Natural killer cell treated with Interleukin-12 subunit alpha and Interleukin-12 subunit beta and Interleukin-15 and Interleukin-18, amount 100 ng/mL, for 72 hours (primary cell): ENCODE measurements around the gene GPA33. TPM values are rescaled to one million over a fixed set of nuclear protein-coding genes. Genes with fewer than 3 reads are reported as not detected.

Source experiments
- ATAC-seq, 2 donors: fragments of 150-1000 bp; cut with Tn5 transposase in 1 of 2; sonication (Bioruptor Pico), chemical (Tn5 transposase) in 1 of 2; 2 replicates each; pipeline ENCODE4 v1.10.0; 2021
- DNase-seq: peaks from one replicate; pipeline ENCODE4 v3.0.0; 2022; ENCODE audit warnings: low spot score
- H3K27ac Mint-ChIP-seq, 2 donors: 1 replicate in 1 of 2; 2 replicates in 1 of 2; pipeline ENCODE4 v1.8.0; 2022; ENCODE audit warnings: mixed read lengths in 2 of 2, mild to moderate bottlenecking in 1 of 2, moderate library complexity in 1 of 2
- H3K27me3 Mint-ChIP-seq, 2 donors: 1 replicate in 1 of 2; 2 replicates in 1 of 2; pipeline ENCODE4 v1.8.0; 2022; ENCODE audit warnings: mixed read lengths in 2 of 2
- H3K36me3 Mint-ChIP-seq: one replicate; pipeline ENCODE4 v1.8.0; 2022; ENCODE audit warnings: mixed read lengths
- H3K4me1 Mint-ChIP-seq, 2 donors: 1 replicate in 1 of 2; 2 replicates in 1 of 2; pipeline ENCODE4 v1.8.0; 2022; ENCODE audit warnings: low read depth in 2 of 2, mixed read lengths in 2 of 2, mild to moderate bottlenecking in 1 of 2
- H3K4me3 Mint-ChIP-seq: one replicate; pipeline ENCODE4 v1.8.0; 2022; ENCODE audit warnings: mixed read lengths
- H3K9me3 Mint-ChIP-seq: 2 replicates; pipeline ENCODE4 v1.8.0; 2022; ENCODE audit warnings: mixed read lengths
- total RNA-seq, 2 donors: library from RNA; stranded (reverse); gene quantifications; one replicate each; pipeline ENCODE4 v1.2.3, GENCODE V29; 2022

GPA33 gene
- total RNA-seq, 2 donors from 2014 or later: not detected

GRCh38 chr1:167126811-167127210 is 36.6 kb upstream of the GPA33 start:
- peaks cover 3 to 4% of the 10 kb centered on the region in 2 donors for H3K4me1 Mint-ChIP-seq
- H3K27ac Mint-ChIP-seq: no peak overlapping the region
- DNase-seq (no peak), ATAC-seq (no peak)
- no peaks in the 10 kb centered on the region for H3K9me3 Mint-ChIP-seq
- no peak overlapping the region for H3K4me3 Mint-ChIP-seq
- H3K27me3 Mint-ChIP-seq: peaks cover 31 to 34% of the 10 kb centered on the region in 2 donors
- H3K36me3 Mint-ChIP-seq: no peaks in the 10 kb centered on the region

DNA sequence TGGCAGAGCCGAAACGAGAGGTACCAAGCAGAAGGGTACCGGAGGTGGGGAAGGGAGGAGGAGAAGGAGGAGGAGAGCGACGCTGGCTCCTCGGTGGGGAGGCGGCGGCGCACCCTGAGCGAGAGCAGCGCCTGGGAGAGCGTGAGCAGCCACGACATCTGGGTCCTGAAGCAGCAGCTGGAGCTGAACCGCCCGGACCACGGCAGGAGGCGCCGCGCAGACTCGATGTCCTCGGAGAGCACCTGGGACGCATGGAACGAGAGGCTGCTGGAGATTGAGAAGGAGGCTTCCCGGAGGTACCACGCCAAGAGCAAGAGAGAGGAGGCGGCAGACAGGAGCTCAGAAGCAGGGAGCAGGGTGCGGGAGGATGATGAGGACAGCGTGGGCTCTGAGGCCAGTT is 36.1 kb upstream of the GPA33 start:
- no peak for DNase-seq
- Mint-ChIP-seq H3K27ac (no peak overlapping the region), H3K4me1 (peaks cover 6 to 8% of the 10 kb centered on the region in 2 donors), H3K36me3 (no peaks in the 10 kb centered on the region), H3K27me3 (peaks cover 31 to 32% of the 10 kb centered on the region in 2 donors), H3K4me3 (no peak overlapping the region), H3K9me3 (no peaks in the 10 kb centered on the region)
- no peak for ATAC-seq

- H3K27me3 Mint-ChIP-seq: peaks cover 13 to 26% of the 10 kb centered on the region in 2 donors
- H3K27ac Mint-ChIP-seq: no peak overlapping the region
- H3K9me3 Mint-ChIP-seq: no peaks in the 10 kb centered on the region
- ATAC-seq (no peak), DNase-seq (no peak)
- peaks cover 10 to 11% of the 10 kb centered on the region in 2 donors for H3K4me1 Mint-ChIP-seq
- H3K4me3 Mint-ChIP-seq: no peak overlapping the region
- no peaks in the 10 kb centered on the region for H3K36me3 Mint-ChIP-seq
Measured at GRCh38 chr1:167122568-167122967, 32.4 kb upstream of the GPA33 start.

DNA sequence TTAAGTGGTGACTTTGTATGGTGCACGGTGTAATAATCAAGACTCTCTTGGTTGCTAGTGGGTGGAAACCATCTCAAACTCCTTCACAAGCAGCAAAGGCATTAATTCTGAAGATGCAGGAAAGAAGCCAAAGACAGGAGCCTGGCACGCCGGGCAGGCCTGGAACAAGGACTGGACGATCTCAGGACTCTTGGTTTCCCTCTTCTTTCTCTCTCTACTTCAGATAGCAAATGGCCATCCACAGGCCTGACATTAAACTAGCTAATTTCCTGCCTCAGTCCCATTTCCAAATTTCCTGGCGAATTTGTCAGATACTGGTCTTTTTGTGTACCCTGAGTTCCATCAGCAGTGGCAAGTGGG is 31.9 kb upstream of the GPA33 start:
- ATAC-seq (no peak), DNase-seq (no peak)
- Mint-ChIP-seq H3K36me3 (no peaks in the 10 kb centered on the region), H3K4me3 (peak overlapping the region; percentile 36), H3K27me3 (peaks cover 8 to 24% of the 10 kb centered on the region in 2 donors), H3K27ac (no peak overlapping the region), H3K4me1 (peaks cover 10 to 11% of the 10 kb centered on the region in 2 donors), H3K9me3 (no peaks in the 10 kb centered on the region)

DNA sequence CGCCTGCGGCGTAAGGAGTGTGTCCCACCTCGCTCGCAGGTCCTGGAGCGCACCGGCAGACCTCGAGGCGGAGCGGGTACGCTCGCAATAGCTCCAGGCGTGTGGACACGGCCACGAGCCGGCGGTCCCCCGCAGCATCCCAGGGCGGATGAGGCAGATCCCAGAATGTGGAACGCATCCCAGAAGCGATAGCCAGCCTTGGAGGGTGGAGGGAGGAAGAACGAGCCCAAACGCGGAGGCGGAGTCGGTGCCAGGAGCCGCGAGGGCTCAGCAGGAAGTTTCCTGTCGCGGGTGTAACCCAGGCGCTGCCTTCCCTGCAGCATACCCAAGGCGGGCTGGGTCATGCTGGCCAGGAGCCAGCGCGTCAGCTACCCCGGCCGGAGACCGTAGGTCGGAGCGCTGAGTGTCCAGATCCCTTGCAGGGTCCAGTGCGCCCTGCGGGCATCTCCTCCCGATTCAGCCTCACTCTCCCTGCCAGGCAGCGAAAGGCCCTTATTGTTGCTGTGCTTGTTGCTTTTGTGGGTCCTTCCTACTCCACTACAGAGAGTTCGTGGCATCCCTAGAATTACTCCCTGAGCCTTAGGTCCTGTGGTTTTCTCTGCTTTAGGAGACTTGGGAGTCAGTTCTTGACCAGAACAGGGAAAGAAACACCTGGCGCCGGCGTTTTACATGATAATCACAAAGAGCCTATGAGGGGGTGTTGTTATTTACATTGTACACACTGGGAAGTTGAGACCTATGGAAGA is 31.4 kb upstream of the GPA33 start:
- H3K4me3 Mint-ChIP-seq: peak overlapping the region; percentile 86
- peaks cover 6 to 21% of the 10 kb centered on the region in 2 donors for H3K27me3 Mint-ChIP-seq

GRCh38 chr1:167120899-167121298 is 30.7 kb upstream of the GPA33 start:
- H3K9me3 Mint-ChIP-seq: no peaks in the 10 kb centered on the region
- H3K36me3 Mint-ChIP-seq: no peaks in the 10 kb centered on the region
- H3K4me1 Mint-ChIP-seq: peaks cover 10 to 11% of the 10 kb centered on the region in 2 donors
- H3K4me3 Mint-ChIP-seq: peak overlapping the region; percentile 86
- DNase-seq: no peak
- no peak overlapping the region for H3K27ac Mint-ChIP-seq
- H3K27me3 Mint-ChIP-seq: peaks cover 0 to 16% of the 10 kb centered on the region in 2 donors
- no peak for ATAC-seq

More for the DNA sequence above, 31.4 kb upstream of the GPA33 start:
- Mint-ChIP-seq H3K9me3 (no peaks in the 10 kb centered on the region), H3K4me1 (peaks cover 10 to 11% of the 10 kb centered on the region in 2 donors), H3K27ac (no peak overlapping the region), H3K36me3 (no peaks in the 10 kb centered on the region)
- DNase-seq (no peak), ATAC-seq (peak; percentile 73 to 84)

DNA sequence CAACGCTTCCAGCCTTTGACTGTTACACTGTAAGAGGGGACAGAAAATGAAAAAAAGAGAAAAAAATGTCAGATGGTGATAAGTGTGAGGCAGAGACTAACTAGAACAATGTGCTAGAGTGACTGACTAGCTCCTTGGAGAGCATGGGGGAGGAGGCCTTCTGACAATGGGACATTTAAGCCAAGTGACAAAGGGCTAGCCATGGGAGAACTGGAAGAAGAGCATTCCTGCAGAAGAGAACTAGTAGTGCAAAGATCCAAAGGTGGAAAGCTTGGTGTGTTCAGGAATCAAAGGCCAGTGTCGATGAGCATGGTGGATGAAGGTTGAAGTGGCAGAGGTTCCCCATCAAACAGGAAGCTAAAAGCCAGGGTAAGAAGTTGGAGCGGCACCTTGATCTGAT is 29.5 kb upstream of the GPA33 start:
- no peak overlapping the region for H3K27ac Mint-ChIP-seq
- DNase-seq (no peak), ATAC-seq (no peak)
- H3K27me3 Mint-ChIP-seq: peaks cover 0 to 17% of the 10 kb centered on the region in 2 donors
- H3K4me3 Mint-ChIP-seq: no peak overlapping the region
- no peaks in the 10 kb centered on the region for H3K9me3 Mint-ChIP-seq
- no peaks in the 10 kb centered on the region for H3K36me3 Mint-ChIP-seq
- peaks cover 10 to 11% of the 10 kb centered on the region in 2 donors for H3K4me1 Mint-ChIP-seq

GRCh38 chr1:167118188-167118587 is 28.0 kb upstream of the GPA33 start:
- no peaks in the 10 kb centered on the region for H3K36me3 Mint-ChIP-seq
- H3K4me3 Mint-ChIP-seq: no peak overlapping the region
- DNase-seq (no peak), ATAC-seq (no peak)
- H3K27me3 Mint-ChIP-seq: peaks cover 0 to 19% of the 10 kb centered on the region in 2 donors
- H3K4me1 Mint-ChIP-seq: peaks cover 8 to 11% of the 10 kb centered on the region in 2 donors
- H3K9me3 Mint-ChIP-seq: no peaks in the 10 kb centered on the region
- no peak overlapping the region for H3K27ac Mint-ChIP-seq

DNA sequence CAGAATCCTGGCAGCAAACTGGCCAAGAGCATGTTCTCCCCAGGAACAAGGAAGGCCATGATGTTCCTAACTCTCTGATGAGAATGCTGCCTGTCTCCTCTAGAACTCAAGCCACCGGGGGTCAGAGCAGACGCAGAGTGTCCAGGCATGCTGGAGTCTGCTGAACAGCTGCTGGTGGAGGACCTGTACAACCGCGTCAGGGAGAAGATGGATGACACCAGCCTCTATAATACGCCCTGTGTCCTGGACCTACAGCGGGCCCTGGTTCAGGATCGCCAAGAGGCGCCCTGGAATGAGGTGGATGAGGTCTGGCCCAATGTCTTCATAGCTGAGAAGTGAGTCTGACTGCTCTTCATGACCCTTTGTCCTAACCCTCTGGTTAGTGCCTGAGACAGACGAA is 27.0 kb upstream of the GPA33 start:
- no peak for ATAC-seq
- peaks cover 0 to 19% of the 10 kb centered on the region in 2 donors for H3K27me3 Mint-ChIP-seq
- no peak overlapping the region for H3K4me3 Mint-ChIP-seq
- H3K36me3 Mint-ChIP-seq: no peaks in the 10 kb centered on the region
- H3K27ac Mint-ChIP-seq: no peak overlapping the region
- H3K9me3 Mint-ChIP-seq: no peaks in the 10 kb centered on the region
- H3K4me1 Mint-ChIP-seq: peaks cover 8 to 11% of the 10 kb centered on the region in 2 donors
- DNase-seq: no peak

DNA sequence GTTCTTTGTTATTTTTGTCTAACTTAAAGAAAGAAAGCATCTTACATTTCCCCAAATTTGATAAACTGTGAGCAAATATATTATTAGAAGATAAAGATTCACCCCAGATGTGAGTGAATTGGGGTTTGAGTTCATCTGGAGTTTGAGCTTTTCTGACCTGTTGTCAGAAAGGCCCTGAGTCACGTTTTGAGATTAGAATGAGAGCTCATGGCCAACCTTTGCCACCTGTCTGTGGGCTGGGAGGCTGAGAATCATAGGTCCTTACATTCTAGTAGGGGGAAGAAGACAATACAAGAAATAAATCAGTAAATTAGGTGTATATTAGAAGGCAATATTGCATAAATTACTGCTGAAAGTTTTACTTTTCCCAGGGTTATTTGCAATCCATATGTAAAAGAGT is 26.0 kb upstream of the GPA33 start:
- Mint-ChIP-seq H3K4me1 (peaks cover 1 to 4% of the 10 kb centered on the region in 2 donors), H3K27me3 (peaks cover 0 to 19% of the 10 kb centered on the region in 2 donors), H3K36me3 (no peaks in the 10 kb centered on the region), H3K27ac (no peak overlapping the region), H3K9me3 (no peaks in the 10 kb centered on the region), H3K4me3 (no peak overlapping the region)
- DNase-seq (no peak), ATAC-seq (no peak)

DNA sequence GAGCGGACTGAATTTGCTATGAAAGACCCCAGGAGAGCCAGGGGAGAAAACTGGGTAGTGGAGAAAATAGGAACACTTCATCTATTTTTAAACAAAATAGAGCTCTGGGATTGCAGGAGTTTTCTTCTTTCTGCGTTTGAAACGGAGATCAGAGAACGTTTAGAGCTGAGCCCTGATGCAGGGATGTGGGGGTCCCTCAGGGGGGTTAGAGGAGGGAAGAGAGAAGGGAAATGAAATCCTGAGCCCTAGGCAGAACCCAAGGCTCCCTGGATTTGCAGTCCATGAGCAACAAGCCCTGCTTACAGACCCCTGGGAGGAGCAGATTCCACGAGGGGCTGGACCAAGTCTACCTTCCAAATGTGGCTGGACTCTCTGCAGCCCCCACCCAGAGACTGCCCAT is 25.5 kb upstream of the GPA33 start:
- peaks cover 3 to 6% of the 10 kb centered on the region in 2 donors for H3K4me1 Mint-ChIP-seq
- DNase-seq: no peak
- no peak overlapping the region for H3K4me3 Mint-ChIP-seq

DNA sequence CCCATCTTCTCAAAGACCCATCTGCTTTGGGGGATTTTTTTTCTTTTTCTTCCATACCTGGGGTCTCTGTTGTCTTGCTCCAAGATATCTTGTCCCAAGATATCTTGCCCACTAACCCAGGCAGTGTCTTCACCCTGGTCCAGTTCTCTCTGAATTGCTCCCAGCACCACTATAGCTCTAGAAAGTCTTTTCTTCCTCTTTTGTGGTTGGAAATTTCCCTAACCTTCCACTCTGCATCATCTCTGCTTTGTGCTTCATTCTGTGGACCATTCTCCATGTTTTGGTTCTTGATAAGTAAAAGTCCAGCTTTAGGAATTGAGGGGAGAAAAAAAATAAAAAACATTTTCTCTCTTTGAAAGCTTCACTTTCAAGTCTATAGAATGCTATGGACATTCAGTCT is 24.5 kb upstream of the GPA33 start:
- Mint-ChIP-seq H3K4me1 (peaks cover 12% of the 10 kb centered on the region in 2 donors), H3K9me3 (peaks cover 7% of the 10 kb centered on the region), H3K27ac (no peak overlapping the region), H3K36me3 (peaks cover 8% of the 10 kb centered on the region), H3K27me3 (peaks cover 0 to 19% of the 10 kb centered on the region in 2 donors), H3K4me3 (no peak overlapping the region)
- ATAC-seq: no peak
- DNase-seq: no peak

More for the DNA sequence above, 25.5 kb upstream of the GPA33 start:
- H3K36me3 Mint-ChIP-seq: no peaks in the 10 kb centered on the region
- peaks cover 2% of the 10 kb centered on the region for H3K9me3 Mint-ChIP-seq
- H3K27me3 Mint-ChIP-seq: peaks cover 0 to 19% of the 10 kb centered on the region in 2 donors
- no peak for ATAC-seq
- peak overlapping the region in 1 of 2 donors; percentile 42 for H3K27ac Mint-ChIP-seq

DNA sequence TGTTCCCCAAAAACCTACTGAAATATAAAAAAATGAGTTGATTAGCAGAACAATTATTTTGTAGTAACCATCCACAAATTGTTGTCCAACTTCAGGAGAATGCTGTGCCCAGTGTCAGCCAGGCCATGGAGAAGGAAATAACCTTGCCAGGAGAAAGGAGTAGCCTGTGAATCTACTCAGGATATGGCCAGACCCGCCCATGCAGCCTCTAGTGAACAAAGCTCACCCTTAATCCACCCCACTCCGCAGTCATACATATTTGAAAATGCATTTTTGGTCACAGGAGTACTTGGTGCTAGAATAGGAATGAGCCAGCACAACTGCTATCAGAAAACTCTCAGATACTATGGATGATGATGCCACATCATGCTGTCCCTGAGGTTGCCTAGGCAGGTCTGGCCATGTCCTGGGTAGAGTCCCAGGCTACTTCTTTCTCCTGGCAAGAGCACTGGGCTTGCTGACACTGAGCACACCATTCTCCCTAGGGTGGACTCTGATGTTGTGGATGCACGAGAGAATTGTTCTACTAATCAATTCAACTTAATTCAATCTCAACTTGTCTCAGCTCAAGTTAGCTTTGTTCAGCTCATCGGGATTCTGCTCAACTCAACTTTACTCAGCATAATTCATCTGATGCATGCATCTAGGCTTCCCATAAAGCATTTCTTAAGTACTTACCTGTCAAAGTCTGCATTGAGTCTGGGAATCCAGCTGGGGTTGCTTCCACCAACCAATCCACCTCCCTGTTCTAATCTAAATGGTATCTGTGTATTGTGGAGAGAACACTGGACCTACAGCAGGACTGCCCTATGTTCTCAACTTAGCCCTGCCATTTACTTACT is 21.9 kb upstream of the GPA33 start:
- Mint-ChIP-seq H3K4me3 (no peak overlapping the region), H3K4me1 (peaks cover 18 to 22% of the 10 kb centered on the region in 2 donors), H3K9me3 (peaks cover 7% of the 10 kb centered on the region), H3K36me3 (peaks cover 8% of the 10 kb centered on the region), H3K27ac (no peak overlapping the region), H3K27me3 (peaks cover 0 to 13% of the 10 kb centered on the region in 2 donors)
- peak in 1 of 2 donors; percentile 20 for ATAC-seq
- DNase-seq: no peak

DNA sequence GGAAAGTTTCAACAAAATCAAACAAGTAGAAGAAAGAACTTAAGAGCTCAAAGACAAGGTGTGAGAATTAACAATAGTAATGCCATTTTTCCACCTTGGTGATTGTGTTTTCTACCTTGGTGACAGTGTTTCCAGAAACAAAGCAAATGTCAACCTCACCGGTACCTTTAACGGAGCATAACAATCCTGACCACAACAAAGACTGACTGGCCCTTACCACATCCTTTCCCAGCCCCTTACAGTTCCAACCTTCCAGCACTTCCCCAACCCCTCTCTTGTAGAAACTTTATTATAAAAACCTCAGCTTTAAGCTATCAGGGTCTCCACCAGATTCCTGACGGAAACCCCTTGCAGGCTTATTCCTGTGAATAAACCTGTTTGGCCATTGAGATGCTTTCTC is 20.4 kb upstream of the GPA33 start:
- H3K4me3 Mint-ChIP-seq: no peak overlapping the region
- DNase-seq (no peak), ATAC-seq (no peak)
- peaks cover 24 to 25% of the 10 kb centered on the region in 2 donors for H3K4me1 Mint-ChIP-seq
- peak overlapping the region in 1 of 2 donors; percentile 47 for H3K27ac Mint-ChIP-seq
- peaks cover 7% of the 10 kb centered on the region for H3K9me3 Mint-ChIP-seq
- H3K27me3 Mint-ChIP-seq: peaks cover 0 to 12% of the 10 kb centered on the region in 2 donors
- H3K36me3 Mint-ChIP-seq: peaks cover 8% of the 10 kb centered on the region
